Naive thymus-derived CD4-positive, alpha-beta T cell (primary cell): ENCODE data around the gene CCL18. TPM values are rescaled to one million over a fixed set of nuclear protein-coding genes. Genes with fewer than 3 reads are reported as not detected.
"Not testable (repeated sequence)": the region's sequence is repeated elsewhere in the genome, so short reads cannot be mapped to it uniquely, and the experiment has no call there.

ENCODE experiments used
- ATAC-seq: fragments of 150-1000 bp; cut with Tn5 transposase; 2 replicates; pipeline ENCODE4 v1.10.0; 2021; ENCODE audit warnings: mild to moderate bottlenecking, moderate library complexity
- CTCF ChIA-PET: fragments of 350-600 bp; sonication (Branson Sonifier 250); formaldehyde crosslinking; loops from one replicate; lab custom pipeline; 2021; ENCODE audit warnings: antibody characterized with exemption; lab: Charles Lee
- POLR2A ChIA-PET: fragments of 350-600 bp; sonication (Branson Sonifier 250); formaldehyde crosslinking; loops from one replicate; lab custom pipeline; 2021; ENCODE audit warnings: antibody characterized with exemption, inconsistent platforms; lab: Charles Lee
- DNase-seq, 9 donors: peaks; one replicate each; pipeline versions ENCODE4 v3.0.0 to v3.0.0-alpha.2; 2020 to 2022; ENCODE audit warnings: mixed read lengths in 1 of 9
- H3K27ac ChIP-seq: one replicate; pipeline ENCODE4 v1.7.0; 2013; ENCODE audit warnings: mild to moderate bottlenecking, low read depth, low read length, moderate library complexity
- H3K27me3 ChIP-seq, 2 donors: one replicate each; pipeline ENCODE4 v1.7.0; 2013; ENCODE audit warnings: low read length in 2 of 2, mild to moderate bottlenecking in 2 of 2, moderate library complexity in 2 of 2; ENCODE audit not compliant: control insufficient read depth in 2 of 2, insufficient read depth in 2 of 2
- H3K36me3 ChIP-seq, 3 experiments: 1 replicate in 2 of 3; 2 replicates in 1 of 3; pipeline ENCODE4 v1.7.0; 2013; ENCODE audit warnings: low read length in 3 of 3, mild to moderate bottlenecking in 3 of 3, moderate library complexity in 1 of 3; ENCODE audit not compliant: insufficient read depth in 3 of 3, control insufficient read depth in 2 of 3
- H3K4me1 ChIP-seq, 2 donors: one replicate each; pipeline ENCODE4 v1.7.0; 2013; ENCODE audit warnings: low read length in 2 of 2, mild to moderate bottlenecking in 2 of 2, moderate library complexity in 1 of 2; ENCODE audit not compliant: control insufficient read depth in 2 of 2, insufficient read depth in 2 of 2
- H3K4me3 ChIP-seq: 2 replicates; pipeline ENCODE4 v1.7.0; 2013; ENCODE audit warnings: mild to moderate bottlenecking, low read length
- H3K9me3 ChIP-seq, 3 experiments: 1 replicate in 2 of 3; 2 replicates in 1 of 3; pipeline ENCODE4 v1.7.0; 2013; ENCODE audit warnings: low read length in 3 of 3; ENCODE audit not compliant: control insufficient read depth in 2 of 3
- H3K27ac Mint-ChIP-seq, 9 donors: one replicate each; pipeline ENCODE4 v1.8.0; 2020 to 2022; ENCODE audit warnings: mixed read lengths in 9 of 9, mild to moderate bottlenecking in 8 of 9, moderate library complexity in 5 of 9, inconsistent platforms in 2 of 9
- H3K27me3 Mint-ChIP-seq, 5 donors: one replicate each; pipeline ENCODE4 v1.8.0; 2021 to 2022; ENCODE audit warnings: mixed read lengths in 5 of 5, mild to moderate bottlenecking in 1 of 5
- H3K36me3 Mint-ChIP-seq, 5 donors: one replicate each; pipeline ENCODE4 v1.8.0; 2020 to 2022; ENCODE audit warnings: mixed read lengths in 5 of 5, mild to moderate bottlenecking in 3 of 5, inconsistent platforms in 1 of 5
- H3K4me1 Mint-ChIP-seq, 7 donors: one replicate each; pipeline ENCODE4 v1.8.0; 2020 to 2022; ENCODE audit warnings: mixed read lengths in 7 of 7, mild to moderate bottlenecking in 3 of 7, inconsistent platforms in 1 of 7
- H3K4me3 Mint-ChIP-seq, 10 donors: one replicate each; pipeline ENCODE4 v1.8.0; 2020 to 2022; ENCODE audit warnings: mild to moderate bottlenecking in 10 of 10, mixed read lengths in 10 of 10, moderate library complexity in 6 of 10, inconsistent platforms in 2 of 10
- H3K9me3 Mint-ChIP-seq, 11 donors: one replicate each; pipeline ENCODE4 v1.8.0; 2020 to 2022; ENCODE audit warnings: mixed read lengths in 11 of 11, mild to moderate bottlenecking in 4 of 11, inconsistent platforms in 1 of 11, moderate library complexity in 1 of 11
- intact Hi-C, 2 donors: fragments of 100-400 bp; cut with micrococcal nuclease; formaldehyde crosslinking; loops; one replicate each; pipeline ENCODE4 v1.15.1; 2023
- polyA plus RNA-seq, 2 donors: library from polyadenylated mRNA; unstranded; fragments of 300-500 nt; fragmentation: Illumina TruSeq; gene quantifications; one replicate each; pipeline ENCODE4 v1.2.3, GENCODE V29; 2021
- total RNA-seq, 6 experiments: library from RNA in 5 of 6; stranded (reverse) in 5 of 6; gene quantifications; 1 replicate in 5 of 6; 2 replicates in 1 of 6; pipeline ENCODE4 v1.2.3 and lab custom pipeline; 2021 to 2026

The CCL18 gene
- total and polyA plus RNA-seq, 7 experiments from 2014 or later: not detected

GRCh38 chr17:36118477-36119353 is 54.6 kb downstream of the CCL18 start:
- ATAC-seq (no peak), DNase-seq (no peak)
- H3K4me3 Mint-ChIP-seq: no peak overlapping the region
- CTCF ChIA-PET: interaction anchor here (1.0 to 1.2 kb wide), 2 partner anchors 28 to 30 kb away, joined by 3 to 5 read pairs; no protein-coding TSS in a partner anchor
- no peak overlapping the region for H3K27ac Mint-ChIP-seq
- Histone ChIP-seq H3K27ac (no peak overlapping the region), H3K9me3 (no peaks in the 10 kb centered on the region), H3K4me3 (no peak overlapping the region), H3K27me3 (no peaks in the 10 kb centered on the region), H3K4me1 (no peaks in the 10 kb centered on the region), H3K36me3 (no peaks in the 10 kb centered on the region)
- POLR2A ChIA-PET: no interaction called here
- no peaks in the 10 kb centered on the region for H3K4me1 Mint-ChIP-seq
- intact Hi-C loops: loop anchor here in 1 of 2 donors (10.0 kb wide), 1 partner anchor 66 kb away; no protein-coding TSS in a partner anchor
- H3K9me3 Mint-ChIP-seq: peaks cover 0 to 7% (median 0%) of the 10 kb centered on the region in 11 donors
- H3K27me3 Mint-ChIP-seq: peaks cover 0 to 26% (median 11%) of the 10 kb centered on the region in 5 donors
- no peaks in the 10 kb centered on the region for H3K36me3 Mint-ChIP-seq

GRCh38 chr17:36120221-36120620 is 56.1 kb downstream of the CCL18 start:
- intact Hi-C loops: no loop called here
- ATAC-seq: no peak

GRCh38 chr17:36121099-36121498 is 57.0 kb downstream of the CCL18 start:
- ATAC-seq, H3K4me3 Mint-ChIP-seq, H3K27ac Mint-ChIP-seq, H3K27me3 ChIP-seq, H3K4me3 ChIP-seq, H3K36me3 Mint-ChIP-seq, H3K4me1 ChIP-seq, POLR2A ChIA-PET, H3K36me3 ChIP-seq, CTCF ChIA-PET, intact Hi-C loops, H3K27ac ChIP-seq, H3K4me1 Mint-ChIP-seq, DNase-seq: not testable (repeated sequence)
- peaks cover 0 to 14% (median 0%) of the 10 kb centered on the region in 3 experiments for H3K9me3 ChIP-seq
- peaks cover 0 to 17% (median 7%) of the 10 kb centered on the region in 11 donors for H3K9me3 Mint-ChIP-seq
- H3K27me3 Mint-ChIP-seq: peaks cover 0 to 29% (median 15%) of the 10 kb centered on the region in 5 donors

More at GRCh38 chr17:36120221-36120620, 56.1 kb downstream of the CCL18 start:
- Mint-ChIP-seq H3K27ac (no peak overlapping the region), H3K4me3 (no peak overlapping the region), H3K9me3 (peaks cover 0 to 8% (median 0%) of the 10 kb centered on the region in 11 donors), H3K4me1 (no peaks in the 10 kb centered on the region), H3K36me3 (no peaks in the 10 kb centered on the region), H3K27me3 (peaks cover 0 to 24% (median 9%) of the 10 kb centered on the region in 5 donors)
- no peaks in the 10 kb centered on the region for H3K4me1 ChIP-seq
- no peaks in the 10 kb centered on the region for H3K27me3 ChIP-seq
- no peaks in the 10 kb centered on the region for H3K36me3 ChIP-seq
- no peak for DNase-seq
- POLR2A ChIA-PET: no interaction called here
- H3K4me3 ChIP-seq: no peak overlapping the region
- peaks cover 0 to 6% (median 0%) of the 10 kb centered on the region in 3 experiments for H3K9me3 ChIP-seq
- H3K27ac ChIP-seq: no peak overlapping the region
- CTCF ChIA-PET: interaction anchor here (1.0 kb wide), 1 partner anchor 29 kb away, joined by 3 read pairs; no protein-coding TSS in a partner anchor

Other genes with a start within 250 kb of the CCL18 start
- 1 to 10 TPM in 1 of 5 experiments, under 1 TPM in 1, not detected in 3; 0.22 to 1.9 TPM for gene HEATR9, start 195.4 kb upstream of the CCL18 start, total RNA-seq
- gene HEATR9, start 195.4 kb upstream of the CCL18 start, polyA plus RNA-seq: under 1 TPM in 1 of 2 donors, not detected in 1; 0.09 TPM
- 100 to 1,000 TPM in 1 of 5 experiments, 10 to 100 TPM in 4; 17.0 to 192 (median 29.1) TPM for gene CCL5, start 183.9 kb upstream of the CCL18 start, total RNA-seq
- 1 to 10 TPM; 2.8 to 4.1 TPM for gene CCL5, start 183.9 kb upstream of the CCL18 start, polyA plus RNA-seq
- gene RDM1, start 133.5 kb upstream of the CCL18 start, total RNA-seq: 1 to 10 TPM in 1 of 5 experiments, not detected in 4; 6.9 TPM
- under 1 TPM in 1 of 2 donors, not detected in 1; 0.39 TPM for gene RDM1, start 133.5 kb upstream of the CCL18 start, polyA plus RNA-seq
- not detected for gene LYZL6, start 120.6 kb upstream of the CCL18 start, total RNA-seq
- gene LYZL6, start 120.6 kb upstream of the CCL18 start, polyA plus RNA-seq: not detected
- gene CCL16, start 82.8 kb upstream of the CCL18 start, total RNA-seq: not detected
- gene CCL16, start 82.8 kb upstream of the CCL18 start, polyA plus RNA-seq: not detected
- gene CCL14, start 77.5 kb upstream of the CCL18 start, total RNA-seq: not detected
- not detected for gene CCL14, start 77.5 kb upstream of the CCL18 start, polyA plus RNA-seq
- gene CCL15, start 62.7 kb upstream of the CCL18 start, total RNA-seq: not detected
- not detected for gene CCL15, start 62.7 kb upstream of the CCL18 start, polyA plus RNA-seq
- not detected for gene CCL23, start 46.3 kb upstream of the CCL18 start, total RNA-seq
- gene CCL23, start 46.3 kb upstream of the CCL18 start, polyA plus RNA-seq: not detected
- 10 to 100 TPM in 3 of 5 experiments, 1 to 10 TPM in 2; 1.6 to 72.5 (median 44.0) TPM for gene CCL3, start 25.9 kb downstream of the CCL18 start, total RNA-seq
- gene CCL3, start 25.9 kb downstream of the CCL18 start, polyA plus RNA-seq: not detected
- 10 to 100 TPM in 3 of 5 experiments, 1 to 10 TPM in 2; 1.6 to 35.6 (median 12.8) TPM for gene CCL4, start 39.6 kb downstream of the CCL18 start, total RNA-seq
- under 1 TPM; 0.74 to 0.96 TPM for gene CCL4, start 39.6 kb downstream of the CCL18 start, polyA plus RNA-seq
- gene TBC1D3B, start 112.4 kb downstream of the CCL18 start, total RNA-seq: 10 to 100 TPM in 2 of 5 experiments, 1 to 10 TPM in 3; 4.0 to 13.3 (median 9.7) TPM
- gene TBC1D3B, start 112.4 kb downstream of the CCL18 start, polyA plus RNA-seq: not detected
- gene CCL3L1, start 132.5 kb downstream of the CCL18 start, total RNA-seq: 10 to 100 TPM in 2 of 5 experiments, 1 to 10 TPM in 1, under 1 TPM in 1, not detected in 1; 0.70 to 57.5 (median 17.7) TPM
- not detected for gene CCL3L1, start 132.5 kb downstream of the CCL18 start, polyA plus RNA-seq
- 10 to 100 TPM in 1 of 5 experiments, 1 to 10 TPM in 2, not detected in 2; 5.3 to 10.0 (median 9.7) TPM for gene CCL4L2, start 146.8 kb downstream of the CCL18 start, total RNA-seq
- not detected for gene CCL4L2, start 146.8 kb downstream of the CCL18 start, polyA plus RNA-seq
- 1 to 10 TPM in 1 of 5 experiments, under 1 TPM in 4; 0.16 to 1.1 (median 0.59) TPM for gene TBC1D3I, start 200.3 kb downstream of the CCL18 start, total RNA-seq
- under 1 TPM in 1 of 2 donors, not detected in 1; 0.19 TPM for gene TBC1D3I, start 200.3 kb downstream of the CCL18 start, polyA plus RNA-seq